Activated CD8-positive, alpha-beta memory T cell treated with anti-CD3 and anti-CD28 coated beads, Interleukin-2, amount 50 U/mL, for 4 hours (primary cell): ENCODE results near the gene PPP1R12C.
"Not testable (repeated sequence)": the region's sequence is repeated elsewhere in the genome, so short reads cannot be mapped to it uniquely, and the experiment has no call there.

Source experiments
- DNase-seq: peaks from one replicate; pipeline ENCODE4 v3.0.0-alpha.2; 2020

PPP1R12C gene

DNA sequence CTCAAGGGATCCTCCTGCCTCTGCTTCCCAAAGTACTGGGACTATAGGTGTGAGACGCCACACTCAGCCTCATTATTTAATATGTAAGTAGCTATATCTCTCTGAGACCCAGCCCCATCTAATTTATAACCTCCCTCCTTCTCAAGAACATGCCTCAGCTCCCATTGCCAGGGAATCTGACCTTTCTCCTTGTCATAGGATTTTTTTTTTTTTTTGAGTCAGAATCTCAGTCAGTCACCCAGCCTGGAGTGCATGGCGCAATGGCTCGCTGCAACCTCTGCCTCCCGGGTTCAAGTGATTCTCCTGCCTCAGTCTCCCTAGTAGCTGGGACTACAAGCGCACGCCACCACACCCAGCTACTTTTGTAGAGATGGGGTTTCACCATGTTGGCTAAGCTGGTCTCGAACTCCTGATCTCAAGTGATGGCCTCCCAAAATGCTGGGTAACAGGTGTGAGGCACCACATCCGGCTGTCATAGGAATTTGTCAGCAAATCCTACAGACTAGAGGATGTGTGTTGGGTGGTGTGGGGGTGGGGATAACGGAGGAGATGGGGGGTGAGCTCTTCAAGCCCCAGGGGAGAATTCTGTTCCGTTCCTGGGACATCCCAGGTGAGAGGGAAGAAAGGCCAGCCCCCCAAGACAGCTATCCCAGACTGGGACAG lies 46.8 kb downstream of the PPP1R12C start:
- no peak for DNase-seq

DNA sequence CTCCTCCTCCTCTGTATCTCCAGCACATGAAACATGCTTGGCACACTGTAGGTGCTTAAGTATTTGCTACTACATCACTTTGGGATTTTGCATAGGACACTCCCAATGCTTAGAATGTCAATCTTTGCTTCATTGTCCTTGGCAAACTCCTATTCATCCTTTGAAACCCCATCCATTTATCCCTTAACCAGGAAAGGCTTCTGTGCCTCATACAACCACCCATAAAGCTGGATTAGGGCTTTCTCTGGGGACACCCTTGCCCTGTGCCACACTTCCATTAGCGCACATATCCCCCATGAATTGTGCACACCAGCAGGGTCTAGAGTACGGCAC lies 47.6 kb downstream of the PPP1R12C start:
- DNase-seq: no peak

DNA sequence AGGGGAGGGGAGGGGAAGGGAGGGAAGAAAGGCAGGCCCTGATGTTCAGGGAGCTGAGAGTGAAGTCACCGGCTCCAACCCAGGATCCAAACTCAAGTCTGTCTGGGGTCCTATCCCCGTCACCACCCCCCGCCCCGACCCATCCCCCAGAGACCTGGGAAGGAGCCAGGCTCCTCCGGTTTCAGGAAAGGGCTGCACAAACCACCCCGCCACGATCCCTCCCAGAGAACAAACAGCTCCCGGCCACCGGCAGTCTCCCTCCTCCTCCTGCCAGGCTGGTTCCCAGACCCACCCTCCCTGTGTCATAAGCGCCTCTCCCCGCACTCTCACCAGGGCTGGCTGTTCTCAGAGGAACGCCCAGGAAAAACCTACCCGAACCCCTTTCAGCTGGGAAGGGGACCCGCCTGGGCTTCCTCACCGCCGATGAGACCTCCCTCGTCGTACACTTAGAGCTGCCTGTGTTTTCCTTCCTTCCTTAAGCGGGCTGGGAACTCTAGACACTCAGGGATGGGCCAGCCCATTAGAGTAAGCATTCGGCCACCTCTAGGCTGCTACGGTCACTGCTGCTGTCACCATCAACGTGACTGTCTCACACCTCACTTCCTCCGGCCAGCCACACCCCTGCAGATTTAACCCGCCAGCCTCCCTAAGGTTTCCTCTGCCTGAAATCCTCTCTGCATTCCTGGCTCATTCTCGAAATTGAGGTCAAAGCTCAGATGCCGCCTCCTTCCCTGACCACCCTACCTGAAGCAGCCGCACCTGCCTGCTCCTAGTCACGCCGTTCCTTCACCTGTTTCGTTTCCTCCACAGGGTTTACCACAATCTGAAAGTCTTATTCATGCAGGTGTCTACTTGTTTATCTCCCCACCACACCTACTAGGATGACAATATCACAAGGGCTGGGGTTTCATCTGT lies 48.2 kb downstream of the PPP1R12C start:
- DNase-seq: no peak

DNA sequence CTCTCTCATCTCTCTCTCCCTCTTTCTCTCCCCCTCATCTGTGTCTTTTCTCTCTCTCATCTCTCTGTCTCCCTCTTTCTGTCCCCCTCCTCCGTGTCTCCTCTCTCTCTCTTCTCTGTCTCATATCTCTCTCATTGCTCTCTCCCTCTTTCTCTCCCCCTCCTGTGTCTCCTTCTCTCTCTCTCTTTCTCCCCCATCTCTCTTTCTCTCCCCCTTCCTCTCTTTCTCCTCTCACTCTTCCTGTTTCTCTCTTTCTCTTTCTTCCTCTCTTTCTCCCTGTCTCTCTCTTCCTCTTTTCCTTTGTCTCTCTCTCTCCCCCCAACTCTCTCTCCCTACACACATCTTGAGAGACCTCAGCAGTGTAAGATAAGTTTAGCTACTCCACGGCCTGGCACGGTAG lies 49.6 kb downstream of the PPP1R12C start:
- no peak for DNase-seq

DNA sequence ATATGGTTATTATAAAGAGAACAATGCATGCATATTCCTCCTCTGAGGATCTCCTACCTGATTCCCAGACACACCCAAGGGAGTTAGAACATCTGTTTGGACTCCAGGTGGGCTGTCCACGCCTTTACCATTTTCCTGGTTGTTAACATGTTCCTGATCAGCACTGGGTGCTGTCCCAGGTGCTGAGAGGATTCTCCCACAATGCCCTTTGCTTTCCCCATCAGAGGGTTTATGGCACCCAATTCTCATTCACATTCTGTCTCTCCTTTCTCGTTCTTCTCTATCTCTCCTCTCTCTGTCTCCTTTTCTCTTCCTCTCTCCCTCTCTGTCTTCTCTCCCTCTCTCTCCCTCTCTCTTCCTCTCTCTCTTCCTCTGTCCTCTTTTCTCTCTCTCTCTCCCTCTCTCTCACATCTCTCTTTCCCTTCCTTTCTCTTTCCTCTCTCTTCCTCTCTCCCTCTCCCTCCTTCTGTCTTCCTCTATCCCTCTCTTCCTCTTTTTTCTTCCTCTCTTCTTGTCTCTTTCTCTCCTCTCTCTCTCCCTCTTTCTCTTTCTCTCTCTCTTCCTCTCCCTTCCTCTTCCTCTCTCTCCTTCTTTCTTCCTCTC lies 51.2 kb downstream of the PPP1R12C start:
- no peak for DNase-seq

DNA sequence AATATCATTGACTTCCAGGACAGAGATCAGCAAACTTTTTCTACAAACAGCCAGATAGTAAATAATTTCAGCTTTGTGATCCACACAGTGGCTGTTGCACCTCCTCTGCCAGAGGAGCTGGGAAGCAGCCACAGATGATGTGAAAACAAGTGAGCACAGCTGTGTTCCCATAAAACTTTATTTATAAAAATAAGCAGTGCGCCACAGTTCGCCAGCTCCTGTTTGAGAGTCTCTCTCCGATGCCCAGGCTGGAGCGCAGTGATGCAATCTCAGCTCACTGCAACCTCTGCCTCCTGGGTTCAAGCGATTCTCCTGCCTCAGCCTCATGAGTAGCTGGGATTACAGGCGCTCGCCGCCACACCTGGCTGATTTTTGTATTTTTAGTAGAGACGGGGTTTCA lies 51.9 kb downstream of the PPP1R12C start:
- DNase-seq: not testable (repeated sequence)

DNA sequence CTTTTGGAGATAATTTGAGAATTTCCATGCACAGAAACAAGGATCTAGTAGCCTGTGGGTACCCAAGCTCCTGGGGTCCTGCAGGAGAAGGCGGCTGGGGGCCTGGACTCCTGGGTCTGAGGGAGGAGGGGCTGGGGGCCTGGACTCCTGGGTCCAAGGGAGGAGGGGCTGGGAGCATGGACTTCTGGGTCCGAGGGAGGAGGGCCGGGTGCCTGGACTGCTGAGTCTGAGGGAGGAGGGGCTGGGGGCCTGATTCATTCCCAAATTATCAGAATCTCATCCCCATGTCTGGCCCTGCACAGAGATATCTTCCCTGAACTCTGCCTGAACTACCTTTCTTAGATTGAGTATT lies 54.0 kb downstream of the PPP1R12C start:
- no peak for DNase-seq

DNA sequence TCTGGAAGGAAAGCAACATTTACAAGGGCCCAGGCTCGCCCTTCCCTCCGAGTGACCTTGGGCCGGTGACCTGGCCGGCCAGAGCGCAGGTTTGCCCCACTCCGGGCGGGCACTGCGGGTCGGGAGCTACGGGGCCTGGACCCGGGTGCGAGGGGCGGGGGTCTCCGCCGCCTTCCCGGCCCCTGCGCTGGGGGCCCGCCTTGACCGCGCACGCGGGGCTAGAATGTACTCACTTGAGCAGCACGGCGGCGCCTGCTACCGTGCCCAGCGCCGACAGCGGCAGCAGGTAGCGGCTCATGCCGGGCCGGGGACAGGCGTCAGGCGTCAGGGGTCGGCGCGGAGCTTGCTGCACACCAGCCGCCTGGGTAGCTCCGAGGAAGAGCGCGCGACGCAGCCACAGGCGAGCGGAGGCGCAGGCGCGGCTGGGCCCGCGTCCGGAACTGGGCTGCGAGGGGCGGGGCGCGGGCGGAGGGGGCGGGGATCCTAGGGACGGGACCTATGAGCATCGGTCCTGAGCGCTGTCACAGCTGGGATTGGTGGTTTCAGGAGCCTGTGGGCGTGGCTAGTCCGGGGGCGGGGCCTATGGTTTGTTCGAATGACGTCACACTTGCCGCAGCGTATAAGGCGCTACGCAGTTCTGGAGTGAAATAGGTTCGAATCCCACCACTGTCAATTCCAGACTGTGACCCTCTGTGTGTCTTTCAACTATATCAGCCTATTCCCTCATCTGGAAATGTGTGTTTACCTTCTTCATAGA lies 54.5 kb downstream of the PPP1R12C start, which contains the start of gene RDH13:
Gene RDH13 (minus strand): TSS at position 414 of the 757 bp plus-strand sequence. CDS start 116 bp downstream, at position 298.
- DNase-seq: peak; percentile 96

DNA sequence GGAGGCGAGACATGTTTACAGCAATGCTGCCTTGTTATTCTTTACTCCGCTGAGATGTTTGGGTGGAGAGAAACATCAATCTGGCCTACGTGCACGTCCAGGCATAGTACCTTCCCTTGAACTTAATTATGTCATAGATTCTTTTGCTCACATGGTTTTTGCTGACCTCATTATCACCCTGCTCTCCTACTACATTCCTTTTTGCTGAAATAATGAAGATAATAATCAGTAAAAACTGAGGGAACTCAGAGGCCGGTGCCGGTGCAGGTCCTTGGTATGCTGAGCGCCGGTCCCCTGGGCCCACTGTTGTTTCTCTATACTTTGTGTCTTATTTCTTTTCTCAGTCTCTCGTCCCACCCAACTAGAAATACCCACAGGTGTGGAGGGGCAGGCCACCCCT lies 57.1 kb downstream of the PPP1R12C start:
- DNase-seq: not testable (repeated sequence)

DNA sequence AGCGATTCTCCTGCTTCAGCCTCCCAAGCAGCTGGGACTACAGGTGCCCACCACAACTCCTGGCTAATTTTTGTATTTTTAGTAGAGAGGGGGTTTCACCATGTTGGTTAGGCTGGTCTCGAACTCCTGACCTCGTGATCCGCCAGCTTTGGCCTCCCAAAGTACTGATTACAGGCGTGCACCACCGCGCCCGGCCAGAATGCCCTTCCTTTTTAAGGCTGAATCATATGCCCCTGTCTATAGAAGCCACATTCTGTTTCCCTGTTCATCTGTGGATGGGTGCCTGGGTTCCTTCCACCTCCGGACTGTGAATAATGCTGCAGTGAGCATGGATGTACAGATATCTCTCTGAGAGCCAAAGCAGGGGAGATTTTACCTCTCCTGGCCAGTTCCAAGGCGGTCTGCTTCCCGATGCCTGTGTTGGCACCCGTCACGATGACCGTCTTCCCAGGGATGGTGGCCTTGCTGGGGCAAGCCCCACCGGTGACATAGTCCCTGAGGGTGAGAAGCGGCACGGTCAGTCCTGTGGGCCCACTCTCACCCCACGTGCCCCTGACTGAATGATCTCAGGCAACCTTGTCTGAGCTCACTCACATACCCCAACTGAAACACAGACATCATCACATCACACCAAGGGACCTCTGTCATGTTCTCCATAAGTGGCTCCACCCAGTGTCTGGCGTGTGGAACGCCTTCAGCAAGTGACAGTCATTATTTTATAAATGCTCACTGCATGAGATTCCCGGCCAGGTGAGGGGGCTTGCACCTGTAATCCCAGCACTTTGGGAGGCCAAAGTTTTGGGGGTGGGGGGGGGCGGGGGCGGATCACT lies 58.4 kb downstream of the PPP1R12C start:
- no peak for DNase-seq

DNA sequence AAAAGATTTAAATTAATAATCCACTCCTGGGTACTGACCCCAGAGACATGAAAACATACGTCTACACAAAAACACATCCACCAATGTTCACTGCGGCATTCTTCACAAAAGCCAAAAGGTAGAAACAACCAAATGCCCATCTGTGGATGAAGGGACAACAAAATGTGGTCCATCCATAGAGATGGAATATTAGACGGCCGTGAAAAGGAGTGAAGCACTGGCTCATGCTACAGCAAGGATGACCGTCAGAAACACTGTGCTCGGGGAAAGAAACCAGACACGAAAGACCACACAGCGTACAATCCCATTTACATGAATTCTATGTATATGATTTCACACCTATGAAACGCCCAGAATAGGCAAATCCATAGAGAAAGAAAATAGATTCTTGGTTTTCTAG lies 60.6 kb downstream of the PPP1R12C start:
- no peak for DNase-seq

DNA sequence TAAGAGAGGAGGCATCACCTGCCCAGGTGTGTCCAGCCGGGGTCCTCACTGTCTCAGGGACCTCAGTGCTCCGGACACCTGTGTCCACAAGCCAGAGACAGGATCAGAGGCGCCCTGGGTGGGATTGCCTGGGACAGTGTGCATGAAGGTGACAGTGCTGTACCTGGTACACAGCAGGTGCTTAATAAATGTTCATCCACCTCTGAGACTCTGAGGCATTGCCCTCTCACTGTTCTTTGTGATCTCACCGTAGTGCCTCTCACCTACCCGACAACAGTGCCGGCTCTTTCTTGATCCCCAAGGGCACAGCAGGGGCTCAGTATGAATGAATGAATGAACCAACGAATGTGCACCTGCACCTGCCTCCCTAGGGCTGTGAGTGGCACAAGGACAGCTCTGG lies 63.7 kb downstream of the PPP1R12C start:
- DNase-seq: no peak

DNA sequence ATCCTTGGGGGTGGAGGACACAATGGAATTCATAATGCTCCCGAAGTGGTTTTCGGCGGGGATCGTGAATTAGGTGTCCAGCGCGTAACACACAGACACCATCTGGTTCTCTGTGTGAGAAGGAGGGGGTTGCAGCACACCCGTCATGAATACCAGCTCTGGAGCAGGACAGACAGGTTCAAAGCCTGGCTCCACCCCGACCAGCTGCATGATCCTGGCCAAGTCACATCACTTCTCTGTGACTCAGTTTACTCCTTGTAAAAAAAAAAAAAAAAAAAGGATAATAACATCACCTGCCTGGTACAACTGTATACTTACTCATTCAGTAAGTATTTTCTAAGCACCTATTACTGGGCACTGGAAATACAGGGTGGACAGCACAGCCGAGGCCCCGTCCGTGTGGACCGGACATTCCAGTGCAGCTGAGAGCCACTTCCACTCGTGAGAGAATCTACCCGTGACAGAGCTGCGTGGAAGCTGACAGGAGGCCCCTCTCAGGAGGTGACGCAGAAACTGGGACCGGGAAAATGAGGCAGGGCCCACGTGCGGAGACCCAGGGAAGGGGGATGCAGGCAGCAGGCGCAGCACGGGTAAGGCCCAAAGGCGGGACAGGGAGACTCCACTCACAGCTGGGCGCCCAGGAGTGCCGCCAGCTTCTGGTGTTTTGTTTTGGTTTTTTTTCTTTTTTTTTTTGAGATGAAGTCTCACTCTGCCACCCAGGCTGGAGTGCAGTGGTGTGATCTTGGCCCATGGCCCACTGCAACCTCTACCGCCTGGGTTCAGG lies 66.5 kb downstream of the PPP1R12C start:
- no peak for DNase-seq

DNA sequence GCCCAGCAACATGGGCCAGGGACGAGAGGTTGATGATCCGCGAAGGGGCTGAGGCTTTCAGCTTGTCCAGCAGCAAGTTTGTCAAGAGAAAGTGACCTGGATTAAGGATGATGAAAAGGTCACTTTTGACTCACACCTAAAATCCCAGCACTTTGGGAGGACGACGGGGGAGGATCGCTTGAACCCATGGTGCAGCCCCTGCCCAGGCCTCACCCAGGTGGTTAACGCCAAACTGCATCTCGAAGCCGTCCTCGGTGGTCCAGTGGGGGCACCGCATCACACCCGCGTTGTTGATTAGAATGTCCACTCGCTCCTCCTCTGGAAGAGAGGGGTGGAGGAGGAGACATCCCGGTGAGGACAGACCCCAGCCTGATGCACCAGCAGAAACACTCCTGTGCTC lies 69.0 kb downstream of the PPP1R12C start:
- DNase-seq: no peak

DNA sequence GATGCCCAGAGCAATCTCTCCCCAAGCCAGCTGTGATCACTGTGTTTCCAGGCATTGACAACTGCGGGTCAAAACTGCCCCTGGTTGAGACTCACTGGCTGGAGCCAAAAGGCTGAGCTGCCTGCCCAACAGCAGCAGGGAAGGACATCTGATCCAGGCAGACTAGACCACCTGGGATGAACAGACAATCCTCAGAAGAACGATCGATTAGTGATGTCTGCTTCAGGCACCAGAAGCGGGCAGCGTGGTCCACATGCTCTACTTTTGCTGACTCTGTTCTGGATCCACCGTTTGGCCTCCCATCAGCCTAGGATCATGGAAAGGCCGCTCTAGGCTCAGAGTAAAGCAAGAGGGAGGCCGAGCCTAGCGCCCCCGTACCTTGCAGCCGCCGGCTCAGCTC lies 69.5 kb downstream of the PPP1R12C start:
- DNase-seq: no peak

DNA sequence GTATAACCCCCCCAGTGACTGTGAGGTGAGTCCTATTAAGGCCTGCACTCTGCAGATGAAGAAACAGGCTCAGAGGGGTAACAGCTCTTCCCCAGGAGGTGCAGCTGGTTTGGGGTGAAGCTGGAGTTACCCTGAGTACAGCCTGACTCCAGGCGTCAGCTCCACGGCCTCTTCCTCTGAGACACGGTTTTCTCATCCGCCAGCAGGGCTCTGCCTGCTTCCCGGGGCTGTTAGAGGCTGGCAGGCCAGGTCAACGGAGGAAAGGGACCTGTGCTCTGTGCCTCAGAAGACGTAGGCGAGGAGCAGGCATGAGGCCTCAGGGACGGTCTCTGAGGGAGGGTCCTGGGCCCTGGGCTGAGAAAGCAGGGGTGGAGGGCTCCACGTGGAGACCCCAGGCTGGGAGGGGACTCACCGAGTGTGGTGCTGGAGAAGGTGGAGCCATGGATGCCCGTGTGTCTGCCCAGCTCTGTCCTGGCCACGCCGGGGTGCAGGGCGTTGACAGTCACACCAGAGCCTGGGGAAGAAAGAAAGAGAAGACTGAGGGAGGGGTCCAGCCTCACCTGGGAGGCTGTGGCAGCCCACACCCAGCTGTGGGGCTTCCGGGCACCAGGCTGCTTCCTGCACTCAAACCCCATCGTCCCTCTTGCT lies 70.3 kb downstream of the PPP1R12C start:
- DNase-seq: no peak

DNA sequence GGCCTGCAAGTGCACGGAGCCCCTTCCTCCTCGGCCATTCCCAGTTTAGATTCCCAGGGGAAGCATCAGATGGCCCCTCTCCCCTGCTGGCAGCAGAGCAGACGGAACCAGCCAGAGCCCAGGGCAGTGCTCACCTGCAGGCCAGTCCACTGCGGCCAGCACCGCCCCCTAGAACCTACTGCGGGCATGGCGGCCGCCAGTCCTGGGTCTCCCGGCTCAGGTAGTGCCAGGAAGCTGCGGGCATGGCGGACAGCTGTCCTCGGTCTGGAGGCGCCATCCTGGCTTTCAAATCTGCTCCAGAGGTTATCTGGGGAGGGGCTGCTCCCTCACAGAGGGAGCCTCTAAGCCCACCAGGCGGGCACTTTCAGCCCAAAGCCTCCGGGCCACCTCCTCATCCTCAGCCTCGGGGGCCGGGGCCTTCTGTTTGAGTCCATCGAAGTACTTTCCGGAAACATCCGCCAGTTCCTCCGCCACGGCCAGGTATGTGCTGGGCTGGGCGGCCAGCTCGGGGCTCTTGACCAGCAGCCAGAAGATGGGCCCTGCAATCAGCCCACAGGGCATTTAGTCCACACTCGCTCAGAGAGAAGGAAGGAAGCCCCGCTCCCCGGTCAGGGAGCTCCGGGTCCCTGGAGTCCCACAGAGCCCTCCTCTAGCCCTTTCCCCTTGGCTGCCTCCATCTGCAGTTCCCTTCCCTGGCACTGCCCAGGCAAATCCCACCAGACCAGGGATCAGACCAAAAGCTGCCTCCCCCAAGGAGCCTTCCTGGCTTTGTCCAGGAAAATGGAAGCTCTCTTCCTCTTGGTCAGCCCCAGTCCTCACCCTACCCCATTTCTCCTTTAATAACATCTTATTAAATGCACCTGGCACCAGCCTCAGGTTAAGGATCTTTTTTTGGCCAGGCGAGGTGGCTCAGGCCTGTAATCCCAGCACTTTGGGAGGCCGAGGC lies 72.4 kb downstream of the PPP1R12C start:
- no peak for DNase-seq

DNA sequence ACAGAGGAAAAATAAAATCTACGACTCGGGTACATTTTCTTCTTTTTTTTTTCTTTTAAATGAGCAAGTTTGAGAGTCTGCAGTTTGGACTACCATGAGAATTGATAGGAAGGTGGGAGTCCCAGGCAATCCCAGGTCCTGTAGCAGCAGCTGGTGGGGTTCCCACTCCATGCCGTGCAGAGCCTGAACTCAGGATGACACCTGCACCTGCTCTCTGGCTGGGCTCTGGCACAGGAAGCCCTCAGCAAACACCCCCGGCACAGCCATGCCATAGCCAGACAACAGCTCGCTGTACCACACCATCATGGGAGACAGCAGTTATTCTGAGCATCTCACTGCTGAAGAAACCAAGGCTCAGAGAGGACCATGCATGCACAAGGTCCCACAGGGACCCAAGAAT lies 73.2 kb downstream of the PPP1R12C start:
- no peak for DNase-seq

DNA sequence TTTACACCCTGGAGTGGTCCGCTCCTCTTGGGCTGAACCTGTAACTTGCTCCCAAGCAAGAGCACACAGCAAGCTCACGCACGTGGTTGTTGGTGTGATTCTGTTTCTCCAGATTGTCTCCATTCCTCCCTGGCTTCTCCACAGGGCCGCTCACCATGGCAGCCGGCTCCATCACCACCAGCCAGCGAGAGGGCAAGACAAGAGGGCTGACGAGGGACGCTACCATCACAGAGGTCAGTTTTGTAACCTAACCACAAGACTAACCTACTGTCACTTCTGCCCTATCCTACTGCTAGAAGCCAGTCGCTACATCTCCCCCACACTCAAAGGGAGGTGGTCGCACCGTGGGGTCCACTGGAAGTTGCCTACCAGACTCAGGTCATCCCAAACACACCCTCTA lies 74.7 kb downstream of the PPP1R12C start:
- DNase-seq: no peak

DNA sequence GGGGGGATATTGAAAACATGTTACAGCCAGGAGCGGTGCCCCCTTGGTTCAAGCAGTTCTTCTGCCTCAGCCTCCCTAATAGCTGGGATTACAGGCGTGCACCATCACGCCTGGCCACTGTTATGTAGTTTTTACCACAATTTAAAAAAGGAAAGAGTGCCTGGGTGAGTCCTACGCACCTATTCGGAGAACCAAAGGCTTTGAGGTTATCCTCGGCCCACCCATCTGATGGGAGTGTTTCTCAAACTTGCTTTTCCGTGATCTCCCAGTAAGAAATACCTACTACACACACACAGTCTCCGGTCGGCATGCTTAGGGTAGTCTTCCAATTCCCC lies 75.1 kb downstream of the PPP1R12C start:
- DNase-seq: no peak
